Epithelial cell of proximal tubule (primary cell): ENCODE data around the gene RAD51B. TPM values are rescaled to one million over a fixed set of nuclear protein-coding genes. Genes with fewer than 3 reads are reported as not detected.

Experiments
- DNase-seq: peaks from one replicate; pipeline ENCODE4 v3.0.0-alpha.2; 2011; ENCODE audit warnings: low read depth
- H3K4me3 ChIP-seq: 2 replicates; pipeline ENCODE4 v1.5.1; 2011; ENCODE audit warnings: low read depth, mild to moderate bottlenecking, low read length
- total RNA-seq: library from RNA; depleted of rRNA; stranded (reverse); fragments of >200 nt; gene quantifications from 2 replicates; pipeline ENCODE4 v1.2.3, GENCODE V29; 2015
- TF ChIP-seq, protein P1 (sequence below): conservative IDR thresholded peaks from 2 replicates; pipeline ENCODE4 v1.5.1; 2012; ENCODE audit warnings: low read depth, mild to moderate bottlenecking, low read length

RAD51B gene
- total RNA-seq, 1 donor from 2014 or later = 6.3 TPM

DNA sequence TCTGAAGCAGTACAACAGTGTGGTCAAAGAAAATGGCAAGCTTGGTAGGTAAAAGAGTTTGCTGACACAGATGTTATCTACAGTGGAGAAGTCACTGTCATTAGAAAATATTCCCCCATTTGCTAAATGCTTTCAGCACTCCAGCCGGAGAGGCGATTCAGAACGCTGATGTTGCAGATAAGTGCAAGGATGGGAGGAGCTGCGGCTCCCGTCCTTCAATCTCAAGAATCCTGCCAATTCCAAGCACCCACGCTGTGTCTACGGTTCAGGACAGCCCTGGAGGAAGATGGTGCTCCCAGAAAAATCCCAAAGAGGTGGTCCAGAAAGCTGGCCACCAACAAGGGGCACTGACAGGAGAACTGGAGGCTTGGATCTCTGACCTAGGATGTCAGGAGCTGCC lies 894.2 kb downstream of the RAD51B start:
- TF ChIP-seq, protein P1, sequence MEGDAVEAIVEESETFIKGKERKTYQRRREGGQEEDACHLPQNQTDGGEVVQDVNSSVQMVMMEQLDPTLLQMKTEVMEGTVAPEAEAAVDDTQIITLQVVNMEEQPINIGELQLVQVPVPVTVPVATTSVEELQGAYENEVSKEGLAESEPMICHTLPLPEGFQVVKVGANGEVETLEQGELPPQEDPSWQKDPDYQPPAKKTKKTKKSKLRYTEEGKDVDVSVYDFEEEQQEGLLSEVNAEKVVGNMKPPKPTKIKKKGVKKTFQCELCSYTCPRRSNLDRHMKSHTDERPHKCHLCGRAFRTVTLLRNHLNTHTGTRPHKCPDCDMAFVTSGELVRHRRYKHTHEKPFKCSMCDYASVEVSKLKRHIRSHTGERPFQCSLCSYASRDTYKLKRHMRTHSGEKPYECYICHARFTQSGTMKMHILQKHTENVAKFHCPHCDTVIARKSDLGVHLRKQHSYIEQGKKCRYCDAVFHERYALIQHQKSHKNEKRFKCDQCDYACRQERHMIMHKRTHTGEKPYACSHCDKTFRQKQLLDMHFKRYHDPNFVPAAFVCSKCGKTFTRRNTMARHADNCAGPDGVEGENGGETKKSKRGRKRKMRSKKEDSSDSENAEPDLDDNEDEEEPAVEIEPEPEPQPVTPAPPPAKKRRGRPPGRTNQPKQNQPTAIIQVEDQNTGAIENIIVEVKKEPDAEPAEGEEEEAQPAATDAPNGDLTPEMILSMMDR = no peak
- H3K4me3 ChIP-seq = no peak overlapping the region
- DNase-seq = no peak

DNA sequence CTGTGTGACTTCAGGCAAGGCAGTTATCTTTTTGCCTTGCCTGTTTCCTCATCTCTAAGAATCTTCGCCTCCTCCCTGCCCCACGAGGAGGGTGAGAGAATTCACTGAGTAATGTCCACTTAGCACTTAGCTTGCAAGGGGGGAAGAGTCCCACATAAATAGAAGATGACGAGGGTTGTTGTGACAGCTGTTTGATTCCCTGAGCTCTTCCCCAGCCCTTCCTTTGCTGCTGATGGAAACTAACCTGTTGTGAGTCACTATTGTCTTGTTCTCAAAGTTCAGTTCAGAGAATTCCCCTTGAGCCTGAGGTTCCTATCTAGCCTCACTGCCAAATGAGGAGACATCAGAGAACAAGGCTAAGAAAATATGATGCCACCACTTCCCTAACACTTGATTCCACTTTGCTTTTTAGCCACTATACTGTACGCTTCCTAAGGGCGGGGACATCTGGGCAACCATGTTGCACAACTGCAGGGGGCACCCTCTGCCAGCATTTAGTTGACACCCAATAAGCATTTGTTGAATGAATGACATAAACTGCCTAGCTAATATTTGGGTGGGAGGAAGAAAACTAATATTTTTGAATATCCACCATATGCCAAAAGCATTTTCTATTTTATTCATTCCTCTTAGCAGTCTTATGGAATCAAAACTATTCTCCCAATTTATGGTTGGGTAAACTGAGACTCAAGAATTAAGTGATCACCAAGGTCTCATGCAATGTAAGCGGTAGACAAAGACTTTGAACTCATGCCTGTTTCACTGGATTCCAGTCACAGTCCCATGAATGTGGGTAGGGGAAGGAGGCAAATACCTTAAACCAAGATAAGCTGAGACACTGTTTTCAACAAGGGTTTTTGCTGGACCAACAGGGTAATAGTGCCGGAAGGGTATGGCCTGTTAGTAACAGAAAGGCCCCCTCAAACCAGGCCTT lies 895.7 kb downstream of the RAD51B start:
- TF ChIP-seq, protein P1 = peak; percentile 20
- H3K4me3 ChIP-seq = no peak overlapping the region
- no peak for DNase-seq

DNA sequence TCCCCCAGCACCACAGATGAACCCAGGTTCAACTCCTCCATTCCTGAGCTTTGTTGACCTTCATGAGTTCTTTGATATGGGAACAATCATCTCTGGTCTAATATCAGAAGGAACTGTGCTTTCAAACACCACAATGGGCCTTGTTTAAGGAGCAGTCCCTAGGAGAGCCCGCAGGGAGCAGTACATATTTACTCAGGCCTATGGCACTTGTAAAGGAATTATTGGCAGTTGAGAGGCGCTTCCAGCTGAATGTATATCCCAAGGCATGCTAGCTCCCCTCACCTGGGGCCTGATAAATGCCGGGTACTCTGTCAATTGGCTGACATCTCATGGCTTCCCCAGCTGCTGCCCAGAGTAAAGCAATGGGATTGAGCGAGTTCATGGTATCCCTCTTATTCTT lies 897.1 kb downstream of the RAD51B start:
- TF ChIP-seq, protein P1 = no peak
- H3K4me3 ChIP-seq = no peak overlapping the region
- no peak for DNase-seq

DNA sequence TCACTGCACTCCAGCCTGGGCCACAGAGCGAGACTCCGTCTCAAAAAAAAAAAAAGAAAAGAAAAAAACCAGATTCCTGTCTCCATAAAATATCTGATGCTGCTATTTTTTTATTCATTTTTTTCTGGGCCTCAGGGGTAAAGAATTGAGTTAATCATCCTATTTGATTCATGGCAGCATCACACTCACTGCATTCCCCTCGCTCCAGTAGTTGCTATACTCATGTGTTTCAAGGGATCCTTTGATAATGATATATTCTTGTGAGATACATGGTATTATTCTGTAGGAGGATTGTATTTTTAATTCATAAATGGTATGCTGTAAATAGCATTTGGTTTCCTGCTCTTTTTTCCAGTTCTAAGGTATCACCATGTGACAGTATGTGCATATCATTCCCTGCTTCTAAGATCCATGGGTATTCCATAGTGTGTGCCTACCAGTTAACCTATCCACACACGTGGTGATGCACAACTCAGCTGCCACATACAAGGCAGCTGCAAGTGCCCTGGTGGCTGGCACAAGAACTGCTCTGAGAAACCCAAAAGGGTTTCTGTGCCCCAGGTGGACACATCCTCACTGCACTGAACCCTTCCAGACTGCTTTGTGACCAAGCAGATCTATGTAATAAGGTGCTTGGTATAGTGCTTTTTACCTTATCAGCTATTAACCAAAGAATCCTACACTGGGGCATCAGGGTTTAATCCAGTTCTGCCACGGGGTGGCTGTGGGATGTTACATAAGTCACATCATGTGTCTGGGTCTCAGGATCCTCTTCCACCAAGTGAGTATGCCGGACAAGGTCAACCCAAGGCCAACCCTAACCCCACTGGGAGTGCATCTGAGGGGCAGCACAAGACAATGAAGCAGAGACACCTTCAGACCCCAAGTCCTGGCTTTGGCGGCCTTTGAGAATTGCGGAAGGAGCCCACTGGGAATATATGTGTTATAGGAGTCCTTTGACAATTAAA lies 898.7 kb downstream of the RAD51B start:
- DNase-seq = no peak
- TF ChIP-seq, protein P1 = peak; percentile 59
- no peak overlapping the region for H3K4me3 ChIP-seq

DNA sequence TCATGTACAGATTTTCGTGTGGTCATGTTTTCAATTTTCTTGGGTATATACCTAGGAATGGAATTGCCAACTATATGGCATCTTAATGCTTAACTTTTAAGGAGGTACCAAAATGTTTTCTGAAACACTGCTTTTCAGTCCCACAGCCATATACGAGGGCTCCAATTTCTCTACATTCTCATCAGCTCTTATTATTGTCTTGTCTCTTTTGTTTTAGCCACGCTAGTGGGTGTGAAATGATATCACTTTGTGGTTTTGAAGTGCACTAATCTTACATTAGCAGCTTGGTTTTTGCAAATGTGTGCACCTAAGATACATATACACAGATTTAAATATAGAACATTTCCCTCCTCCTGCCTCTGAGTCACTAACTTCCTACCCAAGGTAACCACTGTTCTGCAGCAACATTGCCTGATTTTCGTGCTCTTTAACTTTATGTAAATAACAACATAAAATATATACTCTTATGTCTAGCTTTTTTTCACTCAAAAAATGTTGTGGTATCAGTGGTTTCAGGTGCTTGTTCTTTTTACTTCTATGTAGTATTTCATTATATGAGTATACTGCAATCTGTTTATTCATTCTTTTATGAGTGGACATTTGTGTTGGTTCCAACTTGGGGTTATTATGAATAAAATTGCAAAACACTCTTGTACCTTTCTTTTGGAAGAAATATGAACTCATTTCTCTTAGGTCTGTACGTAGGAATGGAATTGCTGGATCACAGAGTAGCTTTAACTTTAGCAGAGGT lies 900.2 kb downstream of the RAD51B start:
- H3K4me3 ChIP-seq = no peak overlapping the region
- DNase-seq = no peak

DNA sequence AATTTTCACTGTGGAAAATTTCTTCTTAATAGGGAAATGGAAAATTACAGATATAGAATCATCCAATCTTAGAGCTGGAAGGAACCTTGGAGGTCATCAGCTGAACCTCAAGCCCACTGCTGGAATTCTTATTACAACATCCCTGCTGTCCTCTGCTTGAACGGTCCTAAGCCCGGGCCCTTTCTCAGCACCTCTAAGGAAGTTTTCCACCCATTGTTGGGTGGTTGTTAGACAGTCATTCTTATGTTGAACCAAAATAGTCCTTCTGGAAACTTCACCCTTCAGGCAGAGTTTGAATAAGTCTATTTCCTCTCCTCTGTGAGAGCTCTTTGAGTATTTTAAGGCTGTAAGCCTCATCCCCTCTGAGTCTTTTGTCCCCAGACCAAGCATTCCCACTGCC lies 902.6 kb downstream of the RAD51B start:
- no peak overlapping the region for H3K4me3 ChIP-seq
- TF ChIP-seq, protein P1 = no peak
- DNase-seq = no peak

More for the DNA sequence above, 900.2 kb downstream of the RAD51B start:
- TF ChIP-seq, protein P1 = no peak
